ENCODE measurements around the gene ETFRF1. TPM values are rescaled to one million over a fixed set of nuclear protein-coding genes. Genes with fewer than 3 reads are reported as not detected.

The ETFRF1 gene
- total RNA-seq, 3 donors from 2014 or later, result 13.7 to 26.4 (median 19.6) TPM

DNA sequence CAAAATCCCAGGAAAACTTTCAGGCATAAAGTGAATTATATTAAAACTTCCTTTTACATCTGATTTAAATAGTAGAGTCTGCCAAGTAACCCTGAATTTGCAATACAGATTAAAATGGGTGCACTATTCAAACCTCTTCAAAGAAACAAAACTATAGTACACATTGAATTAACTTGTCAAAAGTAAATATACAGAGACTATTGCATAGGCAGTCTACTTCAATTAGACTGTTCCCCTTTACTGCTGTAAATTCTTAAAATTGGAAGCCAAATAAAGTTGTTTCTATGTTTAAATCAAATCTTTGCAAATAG, 48.6 kb downstream of the ETFRF1 start:
- intact Hi-C loops (cut with DNase I, micrococcal nuclease), result no loop called here
- Histone ChIP-seq H3K9me3 (no peaks in the 10 kb centered on the region), H3K36me3 (ENCODE audit: low read depth) (no peaks in the 10 kb centered on the region), H3K4me1 (ENCODE audit: low read depth) (peaks cover 5% of the 10 kb centered on the region), H3K4me3 (no peak overlapping the region)
- DNase-seq (no peak), ATAC-seq (no peak)
- TF ChIP-seq, protein P1, sequence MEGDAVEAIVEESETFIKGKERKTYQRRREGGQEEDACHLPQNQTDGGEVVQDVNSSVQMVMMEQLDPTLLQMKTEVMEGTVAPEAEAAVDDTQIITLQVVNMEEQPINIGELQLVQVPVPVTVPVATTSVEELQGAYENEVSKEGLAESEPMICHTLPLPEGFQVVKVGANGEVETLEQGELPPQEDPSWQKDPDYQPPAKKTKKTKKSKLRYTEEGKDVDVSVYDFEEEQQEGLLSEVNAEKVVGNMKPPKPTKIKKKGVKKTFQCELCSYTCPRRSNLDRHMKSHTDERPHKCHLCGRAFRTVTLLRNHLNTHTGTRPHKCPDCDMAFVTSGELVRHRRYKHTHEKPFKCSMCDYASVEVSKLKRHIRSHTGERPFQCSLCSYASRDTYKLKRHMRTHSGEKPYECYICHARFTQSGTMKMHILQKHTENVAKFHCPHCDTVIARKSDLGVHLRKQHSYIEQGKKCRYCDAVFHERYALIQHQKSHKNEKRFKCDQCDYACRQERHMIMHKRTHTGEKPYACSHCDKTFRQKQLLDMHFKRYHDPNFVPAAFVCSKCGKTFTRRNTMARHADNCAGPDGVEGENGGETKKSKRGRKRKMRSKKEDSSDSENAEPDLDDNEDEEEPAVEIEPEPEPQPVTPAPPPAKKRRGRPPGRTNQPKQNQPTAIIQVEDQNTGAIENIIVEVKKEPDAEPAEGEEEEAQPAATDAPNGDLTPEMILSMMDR (IDR thresholded peaks at IDR 0.05), result no peak

DNA sequence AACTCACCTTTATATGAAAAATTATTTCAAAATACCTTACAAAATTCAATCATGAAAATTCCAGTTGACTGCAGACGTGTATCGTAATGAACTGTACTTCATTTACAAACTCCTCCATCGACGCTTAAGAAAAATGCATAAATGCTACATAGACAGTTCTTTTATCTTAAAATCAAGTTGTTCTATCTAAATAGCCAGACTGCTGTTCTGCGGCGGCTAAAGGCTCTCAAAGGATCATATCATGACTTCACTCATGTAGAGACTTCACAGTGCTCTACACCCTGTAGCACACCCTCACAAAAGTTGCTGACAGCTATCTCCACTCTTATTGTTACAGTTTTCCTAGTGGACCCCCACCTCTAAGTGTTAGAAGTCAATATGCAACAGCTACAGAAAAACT, 50.5 kb downstream of the ETFRF1 start:
- Histone ChIP-seq H3K4me3 (no peak overlapping the region), H3K4me1 (ENCODE audit: low read depth) (peaks cover 13% of the 10 kb centered on the region), H3K36me3 (ENCODE audit: low read depth) (no peaks in the 10 kb centered on the region), H3K9me3 (no peaks in the 10 kb centered on the region)
- no peak for DNase-seq
- intact Hi-C loops (cut with DNase I, micrococcal nuclease), result no loop called here
- TF ChIP-seq, protein P1 (IDR thresholded peaks at IDR 0.05), result no peak
- ATAC-seq, result no peak

DNA sequence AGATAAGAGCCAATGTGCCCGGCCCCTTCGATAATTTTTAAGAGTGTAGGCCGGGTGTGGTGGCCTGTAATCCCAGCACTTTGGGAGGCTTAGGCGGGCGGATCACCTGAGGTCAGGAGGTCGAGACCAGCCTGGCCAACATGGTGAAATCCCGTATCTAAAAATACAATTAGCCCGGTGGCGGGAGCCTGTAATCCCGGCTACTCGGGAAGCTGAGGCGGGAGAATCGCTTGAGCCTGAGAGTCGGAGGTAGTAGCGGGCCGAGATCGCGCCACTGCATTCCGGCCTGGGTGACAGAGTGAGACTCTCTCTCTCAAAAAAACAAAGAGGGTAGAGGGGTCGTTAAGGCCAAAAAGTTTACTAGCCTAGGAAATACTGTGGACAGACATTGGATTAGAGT, 53.1 kb downstream of the ETFRF1 start:
- TF ChIP-seq, protein P1 (IDR thresholded peaks at IDR 0.05), result no peak
- no peaks in the 10 kb centered on the region for H3K36me3 ChIP-seq (ENCODE audit: low read depth)
- no peak overlapping the region for H3K4me3 ChIP-seq
- H3K4me1 ChIP-seq (ENCODE audit: low read depth), result peaks cover 16% of the 10 kb centered on the region
- no peaks in the 10 kb centered on the region for H3K9me3 ChIP-seq
- no peak for ATAC-seq
- intact Hi-C loops (cut with DNase I, micrococcal nuclease), result no loop called here
- no peak for DNase-seq

DNA sequence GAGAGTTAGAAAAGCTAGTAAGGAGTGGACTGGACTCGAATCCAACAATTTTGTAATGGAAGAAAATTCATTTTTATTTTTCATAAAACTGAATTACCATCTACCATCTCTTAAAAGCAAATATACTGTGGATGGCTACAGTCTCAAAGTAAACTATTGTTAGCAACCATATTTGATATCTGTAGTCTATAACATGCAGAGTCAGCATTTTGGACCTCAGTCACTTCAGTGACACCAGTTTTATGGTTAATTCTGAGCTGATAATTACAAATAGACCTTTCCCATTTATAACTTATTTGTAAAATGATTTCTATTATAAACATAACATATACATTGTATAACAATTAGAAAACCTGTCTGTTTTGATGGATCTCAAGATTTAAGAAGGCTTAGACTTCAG, 53.7 kb downstream of the ETFRF1 start:
- intact Hi-C loops (cut with DNase I, micrococcal nuclease), result no loop called here
- H3K9me3 ChIP-seq, result no peaks in the 10 kb centered on the region
- H3K4me1 ChIP-seq (ENCODE audit: low read depth), result peaks cover 16% of the 10 kb centered on the region
- ATAC-seq (no peak), DNase-seq (no peak)
- H3K4me3 ChIP-seq, result no peak overlapping the region
- TF ChIP-seq, protein P1 (IDR thresholded peaks at IDR 0.05), result no peak
- no peaks in the 10 kb centered on the region for H3K36me3 ChIP-seq (ENCODE audit: low read depth)

DNA sequence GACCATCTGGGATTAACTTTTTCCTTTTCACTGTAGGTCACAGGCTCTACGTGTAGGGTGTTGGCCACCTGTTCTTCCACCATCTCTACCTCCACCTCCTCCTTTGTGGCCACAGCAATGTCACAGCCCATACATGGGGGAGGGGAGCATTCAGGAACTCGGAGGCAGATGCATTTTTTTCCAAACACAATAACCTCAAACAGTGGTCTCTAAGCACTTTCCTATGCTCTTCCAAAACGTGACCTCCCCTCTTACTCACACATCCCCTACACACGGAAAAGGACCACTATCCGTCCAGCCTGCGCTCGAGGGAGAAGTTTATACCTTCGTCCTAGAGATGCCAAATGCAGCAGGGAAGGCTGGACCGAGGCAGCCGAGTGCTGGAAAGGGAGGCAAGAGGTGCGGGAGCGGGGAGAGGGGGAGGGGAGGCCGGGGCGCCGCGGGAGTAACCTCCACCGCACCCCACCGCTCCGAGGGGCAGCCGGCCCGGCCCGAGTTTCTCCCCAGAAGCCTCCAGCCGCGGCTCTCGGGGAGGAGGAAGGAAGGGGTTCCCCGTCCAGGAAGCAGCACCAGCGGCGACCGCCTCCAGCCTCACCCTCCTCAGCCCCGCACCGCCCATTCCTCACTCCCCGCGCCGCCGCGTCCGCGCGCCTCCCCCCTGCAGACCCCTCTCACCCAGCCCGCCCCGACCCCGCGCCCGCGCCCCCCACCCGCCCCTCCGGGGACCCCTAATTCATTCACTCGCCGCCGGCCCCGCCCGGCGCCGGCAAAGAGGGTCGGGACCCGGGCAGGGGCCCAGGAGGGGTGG, 55.1 kb downstream of the ETFRF1 start:
- Histone ChIP-seq H3K9me3 (no peaks in the 10 kb centered on the region), H3K36me3 (ENCODE audit: low read depth) (no peaks in the 10 kb centered on the region), H3K4me3 (peak overlapping the region; percentile 96), H3K4me1 (ENCODE audit: low read depth) (peaks cover 16% of the 10 kb centered on the region)
- DNase-seq, result peak; percentile 70 to 84 (median 78)
- peak; percentile 66 for ATAC-seq
- intact Hi-C loops (cut with DNase I, micrococcal nuclease), result no loop called here
- TF ChIP-seq, protein P1 (IDR thresholded peaks at IDR 0.05), result no peak

All from mucosa of descending colon (tissue), 3 donors.